GM12873 (cell line): Measurements from ENCODE around the gene PRKCZ.

Source experiments
- TF ChIP-seq, protein P1 (sequence below): IDR thresholded peaks from 2 replicates; pipeline ENCODE4 v1.5.1; 2012; ENCODE audit warnings: low read depth, mild to moderate bottlenecking, moderate library complexity, low read length, control low read depth; ENCODE audit not compliant: insufficient read depth; ENCODE audit errors: missing control alignments

Gene PRKCZ

GRCh38 chr1:2025491-2025981 is 24.7 kb upstream of the PRKCZ start:
- TF ChIP-seq, protein P1, sequence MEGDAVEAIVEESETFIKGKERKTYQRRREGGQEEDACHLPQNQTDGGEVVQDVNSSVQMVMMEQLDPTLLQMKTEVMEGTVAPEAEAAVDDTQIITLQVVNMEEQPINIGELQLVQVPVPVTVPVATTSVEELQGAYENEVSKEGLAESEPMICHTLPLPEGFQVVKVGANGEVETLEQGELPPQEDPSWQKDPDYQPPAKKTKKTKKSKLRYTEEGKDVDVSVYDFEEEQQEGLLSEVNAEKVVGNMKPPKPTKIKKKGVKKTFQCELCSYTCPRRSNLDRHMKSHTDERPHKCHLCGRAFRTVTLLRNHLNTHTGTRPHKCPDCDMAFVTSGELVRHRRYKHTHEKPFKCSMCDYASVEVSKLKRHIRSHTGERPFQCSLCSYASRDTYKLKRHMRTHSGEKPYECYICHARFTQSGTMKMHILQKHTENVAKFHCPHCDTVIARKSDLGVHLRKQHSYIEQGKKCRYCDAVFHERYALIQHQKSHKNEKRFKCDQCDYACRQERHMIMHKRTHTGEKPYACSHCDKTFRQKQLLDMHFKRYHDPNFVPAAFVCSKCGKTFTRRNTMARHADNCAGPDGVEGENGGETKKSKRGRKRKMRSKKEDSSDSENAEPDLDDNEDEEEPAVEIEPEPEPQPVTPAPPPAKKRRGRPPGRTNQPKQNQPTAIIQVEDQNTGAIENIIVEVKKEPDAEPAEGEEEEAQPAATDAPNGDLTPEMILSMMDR, result no peak

DNA sequence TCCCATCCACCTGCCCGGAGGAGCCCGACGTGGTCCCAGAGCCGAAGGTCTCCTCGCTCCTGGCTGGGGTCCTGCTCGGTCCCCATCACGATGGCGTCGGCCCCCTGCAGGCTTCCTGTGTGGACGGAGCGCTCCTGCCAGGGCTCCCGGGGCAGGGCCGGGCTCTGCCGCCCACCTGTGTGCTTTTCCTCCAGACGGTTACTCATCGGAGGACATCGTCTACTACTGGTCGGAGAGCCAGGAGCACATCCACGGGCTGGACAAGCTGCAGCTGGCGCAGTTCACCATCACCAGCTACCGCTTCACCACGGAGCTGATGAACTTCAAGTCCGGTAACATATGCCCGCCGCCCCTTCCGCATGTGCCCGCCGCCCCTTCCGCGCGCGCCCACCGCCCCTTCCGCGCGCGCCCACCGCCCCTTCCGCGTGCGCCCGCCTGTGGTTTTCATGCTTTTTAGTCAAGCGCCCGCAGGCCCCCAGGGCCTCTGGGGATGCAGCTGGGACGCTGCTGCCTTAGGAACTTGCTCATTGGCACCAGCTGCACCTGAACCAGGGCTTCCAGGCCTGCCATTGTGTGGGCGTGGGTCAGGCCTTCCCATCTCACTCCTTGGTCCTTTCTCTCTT is 22.1 kb upstream of the PRKCZ start:
- TF ChIP-seq, protein P1, result no peak

DNA sequence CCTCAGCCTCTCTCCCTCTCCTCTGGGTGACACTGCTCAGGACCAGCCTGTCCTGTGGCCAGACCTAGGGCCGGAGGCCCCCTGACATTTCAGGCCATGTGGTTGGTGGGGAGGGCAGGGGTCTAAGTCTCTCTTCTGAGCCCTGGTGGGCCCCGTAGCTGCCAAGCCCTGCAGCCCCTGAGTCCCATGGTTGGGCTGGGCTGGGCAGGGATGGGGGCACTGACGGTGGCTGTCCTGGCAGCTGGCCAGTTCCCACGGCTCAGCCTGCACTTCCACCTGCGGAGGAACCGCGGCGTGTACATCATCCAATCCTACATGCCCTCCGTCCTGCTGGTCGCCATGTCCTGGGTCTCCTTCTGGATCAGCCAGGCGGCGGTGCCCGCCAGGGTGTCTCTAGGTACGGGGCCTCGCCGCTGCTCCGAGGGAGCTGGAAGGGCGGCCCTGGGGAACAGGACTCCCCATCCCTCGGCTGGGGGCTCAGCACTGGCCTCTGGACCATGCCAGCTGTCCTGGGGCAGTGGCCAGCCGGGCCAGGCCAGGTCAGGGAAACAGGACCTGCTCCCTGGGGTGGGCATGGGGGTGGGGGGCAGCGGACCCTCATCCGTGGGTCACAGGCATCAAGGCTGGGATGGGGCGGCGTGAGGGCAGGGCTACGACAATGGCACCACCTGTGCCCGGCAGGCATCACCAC is 21.2 kb upstream of the PRKCZ start:
- TF ChIP-seq, protein P1, result no peak

DNA sequence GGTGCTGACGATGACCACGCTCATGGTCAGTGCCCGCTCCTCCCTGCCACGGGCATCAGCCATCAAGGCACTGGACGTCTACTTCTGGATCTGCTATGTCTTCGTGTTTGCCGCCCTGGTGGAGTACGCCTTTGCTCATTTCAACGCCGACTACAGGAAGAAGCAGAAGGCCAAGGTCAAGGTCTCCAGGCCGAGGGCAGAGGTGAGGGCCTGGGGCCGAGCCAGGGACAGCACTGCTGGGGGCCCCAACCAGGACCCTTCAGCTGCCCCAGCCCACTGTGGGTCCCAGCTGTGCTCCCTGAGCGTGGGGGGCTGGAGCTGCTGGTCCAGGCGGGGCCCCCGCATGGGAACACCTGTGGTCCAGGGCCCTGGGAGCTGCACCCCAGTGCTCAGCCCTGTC is 20.6 kb upstream of the PRKCZ start:
- TF ChIP-seq, protein P1, result no peak

DNA sequence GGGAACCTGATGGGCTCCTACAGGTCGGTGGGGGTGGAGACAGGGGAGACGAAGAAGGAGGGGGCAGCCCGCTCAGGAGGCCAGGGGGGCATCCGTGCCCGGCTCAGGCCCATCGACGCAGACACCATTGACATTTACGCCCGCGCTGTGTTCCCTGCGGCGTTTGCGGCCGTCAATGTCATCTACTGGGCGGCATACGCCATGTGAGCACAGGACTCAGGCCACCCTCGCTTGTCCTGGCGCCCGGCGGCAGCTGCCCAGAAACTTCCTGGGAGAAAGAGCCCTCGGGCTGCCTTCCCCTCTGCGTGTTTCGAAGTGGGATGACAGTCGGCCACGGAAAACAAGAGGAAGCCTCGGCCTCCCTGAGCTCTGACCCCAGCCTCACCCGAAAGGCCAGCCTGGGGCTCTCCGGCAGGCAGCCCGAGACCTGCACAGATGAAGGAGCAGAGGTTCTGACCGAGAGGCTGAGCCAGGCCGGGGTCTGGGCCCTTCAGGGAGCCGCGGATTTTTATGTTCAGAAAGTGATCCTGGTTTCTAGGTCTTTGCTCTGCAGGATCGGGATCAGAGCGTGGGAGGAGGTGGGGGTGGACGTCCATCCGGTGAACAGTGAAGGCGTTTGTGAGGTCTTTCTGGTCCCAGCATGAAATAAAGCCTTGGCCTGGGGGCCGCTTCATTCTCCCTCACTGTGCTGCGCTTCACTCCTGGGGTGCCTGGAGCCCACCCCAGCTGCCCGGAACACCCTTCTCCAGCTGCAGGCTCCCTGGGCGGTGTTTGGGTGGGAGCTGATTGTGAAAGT is 19.9 kb upstream of the PRKCZ start:
- TF ChIP-seq, protein P1, result no peak

GRCh38 chr1:2031546-2032540 is 18.4 kb upstream of the PRKCZ start:
- TF ChIP-seq, protein P1, result no peak

DNA sequence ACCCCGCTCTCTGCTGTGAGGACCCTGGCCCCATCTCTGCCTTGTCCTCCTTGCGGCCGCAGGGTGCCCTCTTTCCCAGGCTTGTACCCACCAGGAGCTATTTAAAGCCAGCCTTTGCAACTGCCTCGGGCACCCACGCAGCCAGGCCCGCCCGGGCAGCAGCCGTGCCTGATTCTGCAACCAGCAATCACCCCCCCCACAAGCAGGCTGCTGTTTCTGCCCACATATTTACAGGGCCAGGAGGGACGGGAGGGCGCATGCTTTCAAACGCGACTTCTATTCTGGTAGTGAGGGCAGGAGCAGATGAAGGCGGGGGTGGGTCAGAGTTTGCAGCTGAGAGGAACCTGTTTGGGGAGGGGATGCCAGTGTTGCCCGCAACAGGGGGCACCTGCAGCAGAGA is 17.5 kb upstream of the PRKCZ start:
- TF ChIP-seq, protein P1, result no peak
